Measurements from ENCODE around the gene AOC3.
"Not testable (repeated sequence)": the region's sequence is repeated elsewhere in the genome, so short reads cannot be mapped to it uniquely, and the experiment has no call there.

DNA sequence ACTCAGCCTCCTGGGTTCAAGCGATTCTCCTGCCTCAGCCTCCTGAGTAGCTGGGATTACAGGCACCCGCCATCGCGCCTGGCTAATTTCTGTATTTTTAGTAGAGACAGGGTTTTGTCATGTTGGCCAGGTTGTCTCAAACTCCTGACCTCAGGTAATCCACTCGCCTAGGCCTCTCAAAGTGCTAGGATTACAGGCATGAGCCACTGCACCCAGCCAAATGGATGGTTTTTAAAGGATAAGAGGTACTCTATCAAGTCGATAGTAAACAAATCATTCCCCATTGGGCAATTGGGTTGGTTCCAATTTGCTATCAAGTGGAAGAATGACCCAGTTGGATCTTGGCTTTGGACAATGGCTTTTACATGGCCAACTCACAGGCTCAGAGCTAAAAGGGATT lies 30.7 kb downstream of the AOC3 start:
- TF ChIP-seq, protein P1, sequence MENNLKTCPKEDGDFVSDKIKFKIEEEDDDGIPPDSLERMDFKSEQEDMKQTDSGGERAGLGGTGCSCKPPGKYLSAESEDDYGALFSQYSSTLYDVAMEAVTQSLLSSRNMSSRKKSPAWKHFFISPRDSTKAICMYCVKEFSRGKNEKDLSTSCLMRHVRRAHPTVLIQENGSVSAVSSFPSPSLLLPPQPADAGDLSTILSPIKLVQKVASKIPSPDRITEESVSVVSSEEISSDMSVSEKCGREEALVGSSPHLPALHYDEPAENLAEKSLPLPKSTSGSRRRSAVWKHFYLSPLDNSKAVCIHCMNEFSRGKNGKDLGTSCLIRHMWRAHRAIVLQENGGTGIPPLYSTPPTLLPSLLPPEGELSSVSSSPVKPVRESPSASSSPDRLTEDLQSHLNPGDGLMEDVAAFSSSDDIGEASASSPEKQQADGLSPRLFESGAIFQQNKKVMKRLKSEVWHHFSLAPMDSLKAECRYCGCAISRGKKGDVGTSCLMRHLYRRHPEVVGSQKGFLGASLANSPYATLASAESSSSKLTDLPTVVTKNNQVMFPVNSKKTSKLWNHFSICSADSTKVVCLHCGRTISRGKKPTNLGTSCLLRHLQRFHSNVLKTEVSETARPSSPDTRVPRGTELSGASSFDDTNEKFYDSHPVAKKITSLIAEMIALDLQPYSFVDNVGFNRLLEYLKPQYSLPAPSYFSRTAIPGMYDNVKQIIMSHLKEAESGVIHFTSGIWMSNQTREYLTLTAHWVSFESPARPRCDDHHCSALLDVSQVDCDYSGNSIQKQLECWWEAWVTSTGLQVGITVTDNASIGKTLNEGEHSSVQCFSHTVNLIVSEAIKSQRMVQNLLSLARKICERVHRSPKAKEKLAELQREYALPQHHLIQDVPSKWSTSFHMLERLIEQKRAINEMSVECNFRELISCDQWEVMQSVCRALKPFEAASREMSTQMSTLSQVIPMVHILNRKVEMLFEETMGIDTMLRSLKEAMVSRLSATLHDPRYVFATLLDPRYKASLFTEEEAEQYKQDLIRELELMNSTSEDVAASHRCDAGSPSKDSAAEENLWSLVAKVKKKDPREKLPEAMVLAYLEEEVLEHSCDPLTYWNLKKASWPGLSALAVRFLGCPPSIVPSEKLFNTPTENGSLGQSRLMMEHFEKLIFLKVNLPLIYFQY (CRISPR knock-in tag; IDR thresholded peaks at IDR 0.05; ENCODE audit: borderline replicate concordance) = not testable (repeated sequence)
- TF ChIP-seq ARID2 (CRISPR knock-in tag; IDR thresholded peaks at IDR 0.05; ENCODE audit: borderline replicate concordance); MXI1 (IDR thresholded peaks at IDR 0.05; ENCODE audit: borderline replicate concordance, low read depth, low read length); CC2D1A (CRISPR knock-in tag; IDR thresholded peaks at IDR 0.05); POLR2AphosphoS5 (IDR thresholded peaks at IDR 0.05; ENCODE audit: low read depth, low read length); MAFF (IDR thresholded peaks at IDR 0.05; ENCODE audit: low read depth, low read length): not testable (repeated sequence)
- TF ChIP-seq, protein P2, sequence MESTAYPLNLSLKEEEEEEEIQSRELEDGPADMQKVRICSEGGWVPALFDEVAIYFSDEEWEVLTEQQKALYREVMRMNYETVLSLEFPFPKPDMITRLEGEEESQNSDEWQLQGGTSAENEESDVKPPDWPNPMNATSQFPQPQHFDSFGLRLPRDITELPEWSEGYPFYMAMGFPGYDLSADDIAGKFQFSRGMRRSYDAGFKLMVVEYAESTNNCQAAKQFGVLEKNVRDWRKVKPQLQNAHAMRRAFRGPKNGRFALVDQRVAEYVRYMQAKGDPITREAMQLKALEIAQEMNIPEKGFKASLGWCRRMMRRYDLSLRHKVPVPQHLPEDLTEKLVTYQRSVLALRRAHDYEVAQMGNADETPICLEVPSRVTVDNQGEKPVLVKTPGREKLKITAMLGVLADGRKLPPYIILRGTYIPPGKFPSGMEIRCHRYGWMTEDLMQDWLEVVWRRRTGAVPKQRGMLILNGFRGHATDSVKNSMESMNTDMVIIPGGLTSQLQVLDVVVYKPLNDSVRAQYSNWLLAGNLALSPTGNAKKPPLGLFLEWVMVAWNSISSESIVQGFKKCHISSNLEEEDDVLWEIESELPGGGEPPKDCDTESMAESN (CRISPR knock-in tag; conservative IDR thresholded peaks at IDR 0.05) = not testable (repeated sequence)
- TF ChIP-seq, protein P3, sequence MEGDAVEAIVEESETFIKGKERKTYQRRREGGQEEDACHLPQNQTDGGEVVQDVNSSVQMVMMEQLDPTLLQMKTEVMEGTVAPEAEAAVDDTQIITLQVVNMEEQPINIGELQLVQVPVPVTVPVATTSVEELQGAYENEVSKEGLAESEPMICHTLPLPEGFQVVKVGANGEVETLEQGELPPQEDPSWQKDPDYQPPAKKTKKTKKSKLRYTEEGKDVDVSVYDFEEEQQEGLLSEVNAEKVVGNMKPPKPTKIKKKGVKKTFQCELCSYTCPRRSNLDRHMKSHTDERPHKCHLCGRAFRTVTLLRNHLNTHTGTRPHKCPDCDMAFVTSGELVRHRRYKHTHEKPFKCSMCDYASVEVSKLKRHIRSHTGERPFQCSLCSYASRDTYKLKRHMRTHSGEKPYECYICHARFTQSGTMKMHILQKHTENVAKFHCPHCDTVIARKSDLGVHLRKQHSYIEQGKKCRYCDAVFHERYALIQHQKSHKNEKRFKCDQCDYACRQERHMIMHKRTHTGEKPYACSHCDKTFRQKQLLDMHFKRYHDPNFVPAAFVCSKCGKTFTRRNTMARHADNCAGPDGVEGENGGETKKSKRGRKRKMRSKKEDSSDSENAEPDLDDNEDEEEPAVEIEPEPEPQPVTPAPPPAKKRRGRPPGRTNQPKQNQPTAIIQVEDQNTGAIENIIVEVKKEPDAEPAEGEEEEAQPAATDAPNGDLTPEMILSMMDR (CRISPR knock-in tag; IDR thresholded peaks at IDR 0.05) = not testable (repeated sequence)
- TF ChIP-seq, protein P4, sequence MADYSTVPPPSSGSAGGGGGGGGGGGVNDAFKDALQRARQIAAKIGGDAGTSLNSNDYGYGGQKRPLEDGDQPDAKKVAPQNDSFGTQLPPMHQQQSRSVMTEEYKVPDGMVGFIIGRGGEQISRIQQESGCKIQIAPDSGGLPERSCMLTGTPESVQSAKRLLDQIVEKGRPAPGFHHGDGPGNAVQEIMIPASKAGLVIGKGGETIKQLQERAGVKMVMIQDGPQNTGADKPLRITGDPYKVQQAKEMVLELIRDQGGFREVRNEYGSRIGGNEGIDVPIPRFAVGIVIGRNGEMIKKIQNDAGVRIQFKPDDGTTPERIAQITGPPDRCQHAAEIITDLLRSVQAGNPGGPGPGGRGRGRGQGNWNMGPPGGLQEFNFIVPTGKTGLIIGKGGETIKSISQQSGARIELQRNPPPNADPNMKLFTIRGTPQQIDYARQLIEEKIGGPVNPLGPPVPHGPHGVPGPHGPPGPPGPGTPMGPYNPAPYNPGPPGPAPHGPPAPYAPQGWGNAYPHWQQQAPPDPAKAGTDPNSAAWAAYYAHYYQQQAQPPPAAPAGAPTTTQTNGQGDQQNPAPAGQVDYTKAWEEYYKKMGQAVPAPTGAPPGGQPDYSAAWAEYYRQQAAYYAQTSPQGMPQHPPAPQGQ (CRISPR knock-in tag; IDR thresholded peaks at IDR 0.05; ENCODE audit: borderline replicate concordance) = not testable (repeated sequence)

Measured in HepG2 (cell line).